Left forelimb (tissue), 1 donor: Measurements from ENCODE around the gene IFNL1.
"Not testable (repeated sequence)": the region's sequence is repeated elsewhere in the genome, so short reads cannot be mapped to it uniquely, and the experiment has no call there.

Experiments used
- DNase-seq: peaks from one replicate; pipeline ENCODE4 v3.0.0-alpha.2; 2018; ENCODE audit warnings: low spot score

The IFNL1 gene

DNA sequence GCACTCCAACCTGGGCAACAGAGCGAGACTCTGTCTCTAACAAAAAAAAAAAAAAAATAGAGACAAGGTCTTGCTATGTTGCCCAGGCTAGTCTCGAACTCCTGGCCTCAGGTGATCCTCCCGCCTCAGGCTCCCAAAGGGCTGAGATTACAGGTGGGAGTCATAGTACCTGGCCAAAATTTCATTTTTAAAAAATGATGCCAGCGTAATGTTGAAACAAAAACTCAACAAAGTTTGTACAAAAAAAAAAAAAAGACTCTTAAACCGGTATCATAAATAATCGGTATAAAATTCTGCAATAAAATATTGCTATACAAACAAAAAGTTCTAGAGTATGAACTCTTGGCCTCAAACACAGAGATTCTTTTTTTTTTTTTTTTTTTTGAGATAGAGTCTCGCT, 36.1 kb downstream of the IFNL1 start:
- no peak for DNase-seq

DNA sequence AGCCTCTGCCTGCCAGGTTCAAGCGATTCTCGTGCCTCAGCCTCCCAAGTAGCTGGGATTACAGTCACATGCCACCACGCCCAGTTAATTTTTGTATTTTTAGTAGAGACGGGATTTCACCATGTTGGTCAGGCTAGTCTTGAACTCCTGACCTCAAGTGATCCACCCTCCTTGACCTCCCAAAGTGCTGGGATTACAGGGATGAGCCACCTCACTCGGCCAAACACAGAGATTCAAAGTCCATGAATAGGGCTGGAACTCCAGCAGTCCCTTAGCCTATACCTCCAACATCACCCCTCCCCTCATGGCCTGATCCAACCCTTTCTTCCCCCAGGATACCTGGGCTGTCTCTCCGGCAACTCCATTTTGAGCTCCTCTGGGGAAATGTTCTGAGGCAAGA, 36.5 kb downstream of the IFNL1 start:
- not testable (repeated sequence) for DNase-seq

DNA sequence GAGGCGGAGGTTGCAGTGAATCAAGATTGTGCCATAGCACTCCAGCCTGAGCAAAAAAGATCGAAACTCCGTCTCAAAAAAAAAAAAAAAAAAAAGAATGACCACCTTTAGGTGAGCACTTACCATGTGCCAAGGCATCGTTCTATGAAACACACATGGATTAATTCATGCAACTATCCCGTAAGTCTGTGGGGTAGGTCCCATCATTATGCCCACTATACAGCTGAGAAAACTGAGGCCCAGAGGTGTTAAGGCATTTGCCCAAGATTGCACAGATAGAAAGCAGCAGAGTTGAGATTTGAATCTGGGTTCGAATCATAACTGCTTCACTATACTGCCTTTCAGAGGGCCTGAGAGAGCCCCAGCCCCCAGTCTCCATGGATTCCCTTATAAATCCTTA, 37.3 kb downstream of the IFNL1 start:
- DNase-seq: no peak

DNA sequence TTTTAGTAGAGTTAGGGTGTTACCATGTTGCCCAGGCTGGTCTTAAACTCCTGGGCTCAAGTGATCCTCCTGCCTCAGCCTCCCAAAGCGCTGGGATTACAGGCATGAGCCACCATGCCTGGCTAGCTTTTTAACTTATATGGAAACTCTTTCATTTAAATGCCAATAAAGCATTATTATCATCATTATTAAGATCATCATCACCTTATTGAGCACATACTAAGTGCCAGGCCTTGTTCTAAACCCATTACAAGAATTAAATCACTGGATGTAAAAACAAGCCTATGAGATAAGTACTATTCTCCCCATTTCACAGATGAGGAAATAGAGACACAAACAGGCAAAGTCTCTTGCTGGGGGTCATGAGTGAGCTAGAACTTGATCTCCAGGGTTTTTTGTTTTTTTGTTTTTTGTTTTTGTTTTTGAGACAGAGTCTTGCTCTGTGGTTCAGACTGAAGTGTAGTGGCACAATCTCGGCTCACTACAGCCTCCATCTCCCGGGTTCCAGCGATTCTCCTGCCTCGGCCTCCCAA, 38.3 kb downstream of the IFNL1 start:
- DNase-seq: no peak

DNA sequence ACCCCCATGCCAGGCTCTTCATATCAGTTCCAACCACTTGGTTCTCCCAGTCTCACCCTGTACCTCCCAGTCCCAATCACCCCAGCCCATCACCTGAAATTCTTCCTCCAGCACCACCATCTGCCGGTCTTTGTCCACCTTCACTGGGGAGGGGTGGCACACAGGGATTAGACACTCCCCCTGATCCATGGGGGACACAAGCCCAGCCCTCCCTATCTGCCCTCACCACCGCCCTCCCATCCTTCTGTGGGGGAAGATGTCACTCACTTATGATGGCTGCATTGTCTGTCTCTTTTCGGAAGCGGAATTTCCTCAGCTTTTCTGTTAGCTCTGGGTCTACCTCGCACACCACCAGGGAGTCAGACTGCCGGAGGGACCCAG, 39.0 kb downstream of the IFNL1 start:
- DNase-seq: no peak

DNA sequence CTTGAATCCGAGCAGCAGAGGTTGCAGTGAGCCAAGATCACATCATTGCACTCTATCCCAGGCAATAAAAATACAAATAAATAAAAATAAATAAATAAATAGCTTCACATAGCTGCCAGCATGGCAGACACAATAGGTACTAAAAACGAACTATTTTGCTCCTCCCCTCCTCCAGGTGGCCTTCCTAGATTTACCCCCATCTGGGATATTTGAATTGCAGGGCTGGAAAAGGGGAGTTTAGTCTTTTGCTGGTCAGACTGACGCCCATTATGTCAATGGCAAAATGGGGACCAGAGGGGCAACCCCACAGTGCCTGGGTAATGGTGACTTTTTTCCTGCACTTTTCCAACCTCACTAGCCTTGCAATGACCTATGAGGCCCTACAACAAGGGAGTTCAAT, 40.3 kb downstream of the IFNL1 start:
- no peak for DNase-seq

DNA sequence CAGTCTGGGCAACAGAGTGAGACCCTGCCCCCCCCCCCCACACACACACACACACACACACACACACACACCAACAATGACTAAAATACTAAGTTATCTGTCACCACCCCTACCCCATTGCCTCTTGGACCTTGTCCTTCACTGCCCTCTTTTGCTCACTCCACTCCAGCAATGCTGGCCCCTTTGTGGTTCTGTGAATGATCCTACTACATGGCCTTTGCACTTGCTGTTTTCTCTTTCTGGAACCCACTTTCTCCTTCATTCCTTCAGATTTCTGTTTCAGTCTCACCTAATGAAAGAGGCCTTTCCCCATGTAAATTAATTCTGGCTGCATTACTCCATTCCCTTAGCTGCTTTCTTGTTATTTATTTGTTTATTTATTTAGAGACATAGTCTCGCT, 43.5 kb downstream of the IFNL1 start:
- no peak for DNase-seq

DNA sequence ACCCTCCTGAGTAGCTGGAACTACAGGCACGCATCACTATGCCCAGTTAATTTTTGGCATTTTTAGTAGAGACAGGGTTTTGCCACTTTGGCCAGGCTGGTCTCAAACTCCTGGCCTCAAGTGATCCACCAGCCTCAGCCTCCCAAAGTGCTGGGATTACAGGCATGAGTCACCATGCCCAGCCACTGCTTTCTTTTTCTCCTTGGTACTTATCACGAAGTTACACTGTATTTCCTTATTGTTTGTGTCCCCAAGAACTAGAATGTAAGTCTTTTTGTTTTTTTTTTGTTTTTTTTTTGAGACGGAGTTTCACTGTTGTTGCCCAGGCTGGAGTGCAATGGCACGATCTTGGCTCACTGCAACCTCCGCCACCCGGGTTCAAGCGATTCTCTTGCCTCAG, 43.9 kb downstream of the IFNL1 start:
- DNase-seq: not testable (repeated sequence)

DNA sequence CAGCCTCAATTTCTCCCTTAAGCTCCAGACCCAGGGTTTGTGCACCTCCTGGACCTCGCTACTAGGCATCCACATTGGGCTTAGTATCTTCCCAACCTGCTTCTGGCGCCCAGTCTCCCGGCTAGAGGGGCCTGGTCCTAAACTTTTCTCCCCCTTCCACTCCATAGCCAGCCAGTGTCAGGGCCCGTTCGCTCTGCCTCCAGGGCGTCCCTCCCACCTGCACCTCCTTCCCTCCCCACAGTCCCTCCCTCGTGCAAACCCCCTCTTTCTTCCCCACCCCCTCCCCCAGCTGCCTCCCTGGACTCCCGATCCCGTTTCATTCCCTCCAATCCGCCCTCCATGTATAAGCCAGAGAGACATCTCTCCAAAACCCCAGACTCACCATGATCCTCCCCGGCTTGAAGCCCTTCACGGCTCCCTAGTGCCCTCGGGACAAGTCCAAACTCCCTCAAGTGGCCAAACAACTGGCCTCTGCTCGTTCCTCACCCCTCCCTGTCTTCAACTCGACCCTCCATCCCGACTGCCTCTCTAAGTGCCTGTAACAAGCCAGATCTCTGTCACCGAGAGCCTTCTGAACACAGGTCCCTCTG, 45.0 kb downstream of the IFNL1 start:
- no peak for DNase-seq

DNA sequence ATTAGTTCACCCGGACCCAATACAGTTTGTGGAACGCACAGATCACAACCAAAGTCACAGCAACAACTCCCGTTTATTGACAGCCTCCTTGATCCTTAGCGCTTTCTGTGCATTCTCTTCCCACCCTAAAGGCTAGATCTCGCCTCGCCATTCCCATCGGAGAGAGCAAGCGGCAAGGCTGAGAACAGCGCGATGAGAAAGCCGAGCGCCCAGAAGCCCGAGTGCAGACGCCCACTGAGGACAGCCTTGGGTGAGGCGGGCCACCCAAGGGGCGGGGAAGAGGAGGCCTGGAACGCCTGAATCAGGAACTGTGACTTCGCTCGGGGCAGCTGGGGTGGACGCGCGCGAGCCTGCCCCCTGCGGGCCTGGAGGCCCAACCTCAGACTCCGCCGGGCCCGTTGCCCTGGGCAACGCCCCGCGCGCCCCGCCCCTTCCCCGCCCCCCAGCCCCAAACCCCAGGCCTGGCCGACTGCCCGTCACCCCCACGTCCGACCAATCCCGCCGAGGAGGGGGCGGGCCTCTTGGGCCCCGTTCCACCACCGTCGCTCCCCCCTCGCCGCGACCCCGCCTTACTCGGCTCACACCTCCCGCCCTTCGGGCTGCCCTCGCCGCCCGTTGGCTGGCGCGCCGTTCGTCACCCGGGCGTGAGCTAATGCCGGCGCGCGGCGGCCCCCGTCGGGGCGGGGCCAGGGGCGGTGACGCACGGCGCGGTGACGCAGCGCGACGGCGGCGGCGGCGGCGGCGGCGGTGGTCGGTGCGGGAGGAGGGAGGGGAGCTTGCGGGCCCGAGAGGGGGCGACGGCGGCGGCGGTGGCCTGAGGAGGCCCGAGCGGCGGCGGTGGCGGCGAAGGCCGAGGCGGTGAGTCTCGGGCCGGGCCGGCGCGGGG, 45.8 kb downstream of the IFNL1 start, which contains the start of gene SAMD4B:
Gene SAMD4B (plus strand): TSS at position 703 of the 886 bp plus-strand sequence. CDS start 14,473 bp downstream, outside the sequence.
- DNase-seq: peak; percentile 100

DNA sequence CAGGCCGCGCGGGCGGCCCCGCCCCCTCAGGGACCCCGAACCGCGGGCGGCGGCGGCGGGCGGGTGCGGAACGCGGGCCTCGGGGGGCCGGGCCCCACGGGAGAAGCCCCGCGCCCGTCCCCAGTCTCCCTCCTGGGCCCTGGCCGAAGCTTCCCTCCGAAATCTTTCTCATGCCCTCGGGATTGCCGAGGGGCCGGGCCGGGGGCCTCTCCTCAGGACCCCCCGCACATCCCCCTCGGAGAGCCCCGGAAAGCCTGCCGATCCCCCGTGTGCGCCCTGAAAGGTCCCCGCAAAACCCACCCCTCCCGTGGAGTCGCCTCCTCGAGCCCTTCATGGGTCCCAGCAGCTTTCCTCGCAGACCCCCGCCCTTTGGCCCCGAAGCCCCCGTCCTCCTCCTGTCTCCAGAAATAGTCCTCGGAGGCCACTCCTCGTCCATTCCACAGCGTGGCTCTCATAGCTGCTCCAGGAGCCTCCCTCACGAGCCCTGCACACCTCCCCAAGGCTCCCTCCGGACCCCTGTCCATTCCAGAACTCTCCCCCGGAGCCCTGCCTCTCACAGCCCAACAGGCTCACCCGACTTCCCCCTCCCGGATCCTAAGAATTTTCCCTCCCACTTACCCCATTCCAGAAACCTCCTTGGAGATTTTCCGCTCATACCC, 46.6 kb downstream of the IFNL1 start:
- DNase-seq: no peak

DNA sequence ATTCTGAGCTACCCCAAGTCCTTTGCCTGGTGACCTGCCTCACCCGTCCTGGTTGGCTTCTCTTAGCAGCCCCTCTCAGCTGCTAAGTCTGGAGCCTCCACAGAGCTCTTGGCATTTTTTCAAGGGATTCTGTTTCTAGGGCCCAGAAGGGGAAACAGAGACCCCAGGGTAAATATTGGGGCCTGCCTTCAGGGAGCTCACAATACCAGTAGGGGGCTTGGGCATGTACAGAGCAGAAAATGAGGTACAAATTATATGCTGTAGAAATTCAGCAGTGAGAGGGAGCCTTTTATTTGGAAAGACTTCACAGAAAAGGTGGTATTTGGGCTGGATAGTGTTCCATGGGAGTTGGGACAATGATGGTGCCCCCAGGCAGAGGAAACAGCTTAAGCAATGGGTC, 49.7 kb downstream of the IFNL1 start:
- no peak for DNase-seq

DNA sequence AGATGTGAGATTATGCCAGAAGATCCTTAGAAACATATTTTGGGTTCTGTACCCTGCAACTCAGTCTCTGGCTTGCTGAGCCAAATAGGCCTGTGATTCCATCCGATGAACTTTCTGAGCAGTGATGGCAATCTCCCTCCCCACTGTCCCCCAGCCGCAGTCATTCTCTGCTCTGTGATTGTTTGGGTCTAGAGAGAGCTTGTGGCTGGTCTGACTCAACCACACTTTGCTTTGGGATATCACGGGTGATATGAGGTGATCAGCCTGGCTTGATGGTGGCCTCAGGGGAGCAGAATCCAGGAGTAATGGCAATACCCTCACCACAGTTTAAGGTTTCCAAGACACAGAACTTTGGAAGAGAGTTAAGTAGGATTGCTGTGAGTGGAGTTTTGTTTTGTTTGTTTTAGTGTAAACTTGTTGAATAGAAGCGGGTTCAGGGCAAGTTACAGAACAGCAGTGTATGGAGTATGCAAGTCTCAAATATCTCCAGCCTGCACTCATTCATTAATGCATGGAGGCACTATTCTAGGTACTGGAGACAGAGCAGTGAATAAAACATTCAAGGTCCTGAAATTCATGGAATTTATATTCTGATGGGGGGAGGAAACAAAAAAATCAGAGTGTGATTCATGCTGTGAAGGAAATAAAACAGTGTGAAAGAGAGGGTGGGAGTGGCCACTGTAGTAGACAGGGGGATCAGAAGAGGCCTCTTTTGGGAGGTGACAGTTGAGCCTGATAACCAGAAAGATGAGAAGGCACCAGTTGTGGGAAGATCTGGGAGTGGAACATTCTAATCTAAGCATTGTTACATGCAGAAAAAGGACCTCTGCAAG, 51.3 kb downstream of the IFNL1 start:
- no peak for DNase-seq
